HL-60 (cell line): ENCODE measurements around the gene INTS1.

Experiments
- DNase-seq, 2 experiments: peaks; one replicate each; pipeline ENCODE4 v3.0.0-alpha.2; 2010 to 2020; ENCODE audit warnings: low read depth in 1 of 2, low spot score in 1 of 2
- H3K27ac ChIP-seq: fragments of 250-450 bp; sonication (Bioruptor Pico); replicated peaks from 2 replicates; pipeline ENCODE4 v1.5.1; 2020; ENCODE audit warnings: mild to moderate bottlenecking, moderate library complexity
- H3K27me3 ChIP-seq: fragments of 250-450 bp; sonication (Bioruptor Pico); 2 replicates; pipeline ENCODE4 v1.5.1; 2021; ENCODE audit warnings: mild to moderate bottlenecking, moderate library complexity; ENCODE audit not compliant: insufficient read depth, poor library complexity, severe bottlenecking
- H3K4me3 ChIP-seq: replicated peaks from 2 replicates; pipeline ENCODE4 v1.5.1; 2011; ENCODE audit warnings: mild to moderate bottlenecking, control low read depth, low read length; ENCODE audit not compliant: insufficient read depth
- CTCF ChIP-seq: IDR thresholded peaks from one replicate; pipeline ENCODE4 v1.5.1; 2011; ENCODE audit warnings: low read length, control low read depth, inconsistent platforms; ENCODE audit not compliant: insufficient read depth
- GABPA ChIP-seq: IDR thresholded peaks from 2 replicates; pipeline ENCODE4 v1.6.1; 2012; ENCODE audit warnings: low read depth
- POLR2AphosphoS5 ChIP-seq: IDR thresholded peaks from 2 replicates; pipeline ENCODE4 v1.6.1; 2012; ENCODE audit warnings: low read depth
- REST ChIP-seq: IDR thresholded peaks from 2 replicates; pipeline ENCODE4 v1.6.1; 2012; ENCODE audit warnings: low read depth; ENCODE audit not compliant: insufficient replicate concordance
- SPI1 ChIP-seq: IDR thresholded peaks from 2 replicates; pipeline ENCODE4 v1.6.1; 2012; ENCODE audit warnings: low read depth, mild to moderate bottlenecking, borderline replicate concordance

Gene INTS1

GRCh38 chr7:1430056-1430845 is 73.9 kb downstream of the INTS1 start:
- TF ChIP-seq SPI1 (no peak), GABPA (no peak), REST (no peak), CTCF (no peak), POLR2AphosphoS5 (no peak)
- DNase-seq, result no peak
- H3K27me3 ChIP-seq, result no peaks in the 10 kb centered on the region
- H3K4me3 ChIP-seq, result no peak overlapping the region
- H3K27ac ChIP-seq, result no peak overlapping the region

- Histone ChIP-seq H3K27me3 (no peaks in the 10 kb centered on the region), H3K4me3 (no peak overlapping the region), H3K27ac (no peak overlapping the region)
- TF ChIP-seq POLR2AphosphoS5, result no peak
- no peak for TF ChIP-seq REST
- no peak for TF ChIP-seq SPI1
- no peak for TF ChIP-seq GABPA
- no peak for TF ChIP-seq CTCF
- no peak for DNase-seq
Measured at GRCh38 chr7:1428941-1429501, 75.2 kb downstream of the INTS1 start.

- DNase-seq, result no peak
- no peak for TF ChIP-seq CTCF
- no peak for TF ChIP-seq GABPA
- no peak for TF ChIP-seq POLR2AphosphoS5
- no peak for TF ChIP-seq SPI1
- no peak for TF ChIP-seq REST
- H3K4me3 ChIP-seq, result no peak overlapping the region
- H3K27me3 ChIP-seq, result peaks cover 10% of the 10 kb centered on the region
- H3K27ac ChIP-seq, result no peak overlapping the region
Measured at GRCh38 chr7:1427064-1427657, 77.0 kb downstream of the INTS1 start.
